ENCODE data around the gene HNRNPU. TPM values are rescaled to one million over a fixed set of nuclear protein-coding genes. Genes with fewer than 3 reads are reported as not detected.
"Not testable (repeated sequence)": the region's sequence is repeated elsewhere in the genome, so short reads cannot be mapped to it uniquely, and the experiment has no call there.

HNRNPU gene
- total RNA-seq, 1 donor from 2014 or later = 427 TPM

DNA sequence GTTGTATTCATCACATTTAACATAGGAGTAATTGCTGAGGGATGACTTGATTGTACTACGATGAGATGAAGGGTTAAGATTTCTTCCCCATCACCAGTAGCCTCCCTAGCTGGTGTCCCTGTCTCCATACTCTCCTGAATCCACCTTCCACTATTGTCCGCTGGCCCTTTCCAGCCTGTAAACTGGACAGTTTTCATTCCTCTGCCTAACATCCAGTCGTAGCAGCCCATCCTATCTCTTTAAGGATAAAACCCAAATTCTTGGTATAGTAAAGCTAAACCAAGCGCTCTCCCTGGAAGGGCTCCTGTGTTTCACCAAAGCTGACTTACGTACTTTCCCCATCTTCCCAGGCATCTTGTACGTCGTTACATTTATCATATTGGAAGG is 28.2 kb downstream of the HNRNPU start:
- H3K36me3 Mint-ChIP-seq (ENCODE audit: unreplicated experiment) = no peaks in the 10 kb centered on the region

DNA sequence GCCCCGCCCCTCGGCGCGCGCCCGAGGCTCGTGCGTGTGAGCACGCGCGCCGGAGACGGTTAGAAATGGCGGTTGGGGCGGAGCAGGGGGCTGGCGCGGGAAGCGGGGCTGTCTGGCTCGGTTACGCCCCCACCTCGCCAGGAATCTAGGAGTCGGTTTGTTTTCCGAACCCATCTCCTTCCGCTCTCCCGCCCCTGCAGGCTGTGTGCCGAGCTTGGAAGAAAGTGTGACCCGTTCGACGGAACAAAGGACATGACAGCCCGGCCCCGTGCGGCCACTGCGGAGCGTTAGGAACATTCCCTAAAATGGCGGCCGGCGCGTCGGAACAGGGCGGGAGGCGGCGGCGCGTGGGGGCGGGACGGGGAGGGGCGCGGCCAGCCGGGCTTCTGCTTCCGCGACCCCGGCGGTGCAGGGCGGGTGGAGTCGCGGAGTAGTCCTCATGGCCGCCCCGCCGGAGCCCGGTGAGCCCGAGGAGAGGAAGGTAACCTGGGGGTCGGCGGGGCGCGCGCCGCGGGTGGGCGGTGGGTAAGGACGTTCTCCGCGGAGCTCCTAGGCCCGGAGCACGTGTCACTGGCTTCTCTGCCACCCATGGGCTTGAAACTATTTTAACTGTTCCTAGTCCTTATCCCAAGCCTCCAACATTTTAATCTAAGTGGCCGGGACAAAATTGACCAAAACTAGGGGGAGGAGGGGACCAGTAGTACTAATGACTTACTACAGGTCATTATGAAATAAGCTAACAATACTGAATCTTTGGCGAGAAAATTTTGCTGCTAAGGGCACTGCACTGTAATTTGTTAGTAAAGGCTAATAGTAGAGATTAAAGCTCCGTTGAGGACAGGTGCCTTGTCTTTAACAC is 28.8 kb downstream of the HNRNPU start, which contains the start of gene COX20:
TSS of gene COX20 (plus strand) at position 383 of the 859 bp plus-strand sequence. CDS start at position 440, 57 bp downstream.
- peaks cover 19% of the 10 kb centered on the region for H3K4me1 Mint-ChIP-seq (ENCODE audit: low read depth, unreplicated experiment)
- peak within 1 kb of the TSS; percentile 98 for H3K4me3 Mint-ChIP-seq (ENCODE audit: unreplicated experiment)
- H3K27ac Mint-ChIP-seq (ENCODE audit: unreplicated experiment) = peak within 1 kb of the TSS; percentile 100
- peaks cover 13% of the 10 kb centered on the region for H3K27me3 Mint-ChIP-seq (ENCODE audit: unreplicated experiment)
- TF ChIP-seq, protein P1, sequence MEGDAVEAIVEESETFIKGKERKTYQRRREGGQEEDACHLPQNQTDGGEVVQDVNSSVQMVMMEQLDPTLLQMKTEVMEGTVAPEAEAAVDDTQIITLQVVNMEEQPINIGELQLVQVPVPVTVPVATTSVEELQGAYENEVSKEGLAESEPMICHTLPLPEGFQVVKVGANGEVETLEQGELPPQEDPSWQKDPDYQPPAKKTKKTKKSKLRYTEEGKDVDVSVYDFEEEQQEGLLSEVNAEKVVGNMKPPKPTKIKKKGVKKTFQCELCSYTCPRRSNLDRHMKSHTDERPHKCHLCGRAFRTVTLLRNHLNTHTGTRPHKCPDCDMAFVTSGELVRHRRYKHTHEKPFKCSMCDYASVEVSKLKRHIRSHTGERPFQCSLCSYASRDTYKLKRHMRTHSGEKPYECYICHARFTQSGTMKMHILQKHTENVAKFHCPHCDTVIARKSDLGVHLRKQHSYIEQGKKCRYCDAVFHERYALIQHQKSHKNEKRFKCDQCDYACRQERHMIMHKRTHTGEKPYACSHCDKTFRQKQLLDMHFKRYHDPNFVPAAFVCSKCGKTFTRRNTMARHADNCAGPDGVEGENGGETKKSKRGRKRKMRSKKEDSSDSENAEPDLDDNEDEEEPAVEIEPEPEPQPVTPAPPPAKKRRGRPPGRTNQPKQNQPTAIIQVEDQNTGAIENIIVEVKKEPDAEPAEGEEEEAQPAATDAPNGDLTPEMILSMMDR (IDR thresholded peaks at IDR 0.05; ENCODE audit: partially characterized antibody, unreplicated experiment) = no peak
- DNase-seq = peak; percentile 84
- H3K36me3 Mint-ChIP-seq (ENCODE audit: unreplicated experiment) = no peaks in the 10 kb centered on the region
- peaks cover 18% of the 10 kb centered on the region for H3K9me3 Mint-ChIP-seq (ENCODE audit: unreplicated experiment)

More for the DNA sequence above, 28.2 kb downstream of the HNRNPU start:
- Mint-ChIP-seq H3K27ac (ENCODE audit: unreplicated experiment) (peak overlapping the region; percentile 94), H3K9me3 (ENCODE audit: unreplicated experiment) (peaks cover 18% of the 10 kb centered on the region), H3K4me3 (ENCODE audit: unreplicated experiment) (peak overlapping the region; percentile 98), H3K27me3 (ENCODE audit: unreplicated experiment) (peaks cover 13% of the 10 kb centered on the region), H3K4me1 (ENCODE audit: low read depth, unreplicated experiment) (peaks cover 21% of the 10 kb centered on the region)
- no peak for DNase-seq
- TF ChIP-seq, protein P1 (IDR thresholded peaks at IDR 0.05; ENCODE audit: partially characterized antibody, unreplicated experiment) = no peak

- H3K9me3 Mint-ChIP-seq (ENCODE audit: unreplicated experiment) = peaks cover 18% of the 10 kb centered on the region
- H3K27ac Mint-ChIP-seq (ENCODE audit: unreplicated experiment) = peak overlapping the region; percentile 100
- peaks cover 18% of the 10 kb centered on the region for H3K4me1 Mint-ChIP-seq (ENCODE audit: low read depth, unreplicated experiment)
- TF ChIP-seq, protein P1 (IDR thresholded peaks at IDR 0.05; ENCODE audit: partially characterized antibody, unreplicated experiment) = no peak
- H3K4me3 Mint-ChIP-seq (ENCODE audit: unreplicated experiment) = peak overlapping the region; percentile 94
- peak; percentile 91 for DNase-seq
- H3K36me3 Mint-ChIP-seq (ENCODE audit: unreplicated experiment) = no peaks in the 10 kb centered on the region
- H3K27me3 Mint-ChIP-seq (ENCODE audit: unreplicated experiment) = peaks cover 13% of the 10 kb centered on the region
These were observed 29.6 kb downstream of the HNRNPU start for GRCh38 chr1:244834543-244835275.

DNA sequence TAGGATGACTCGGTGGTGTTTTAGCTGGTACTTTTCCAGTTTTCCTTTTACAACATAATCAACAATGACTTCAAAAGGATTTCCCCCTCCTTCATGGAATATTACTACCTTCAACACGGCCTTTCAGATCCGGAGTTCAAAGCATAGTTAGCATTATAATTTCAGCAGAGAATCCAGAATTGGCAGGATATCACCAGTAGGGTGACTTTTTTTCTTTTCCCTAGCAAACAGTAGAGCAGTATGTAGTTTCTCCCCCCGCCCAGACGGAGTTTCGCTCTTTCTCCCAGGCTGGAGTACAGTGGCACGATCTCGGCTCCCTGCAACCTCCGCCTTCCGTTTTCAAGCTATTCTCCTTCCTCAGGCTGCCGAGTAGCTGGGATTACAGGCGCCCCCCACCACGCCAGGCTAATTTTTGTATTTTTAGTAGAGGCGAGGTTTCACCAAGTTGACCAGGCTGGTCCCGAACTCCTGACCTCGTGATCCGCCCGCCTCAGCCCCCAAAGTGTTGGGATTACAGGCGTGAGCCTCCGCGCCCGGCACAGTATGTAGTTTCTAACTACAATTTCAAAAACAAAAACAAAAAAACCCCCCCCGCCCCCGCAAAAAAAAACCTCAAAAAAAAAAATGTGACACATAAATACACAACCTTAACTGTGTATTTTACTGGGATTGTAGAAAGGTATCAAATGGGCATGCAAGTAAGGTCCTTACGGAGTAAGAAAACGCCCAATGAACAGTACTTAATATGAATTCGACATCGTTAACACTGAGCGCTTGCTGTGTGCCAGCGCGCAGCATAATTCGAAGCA is 30.4 kb downstream of the HNRNPU start:
- DNase-seq = peak; percentile 58
- Mint-ChIP-seq H3K4me3 (ENCODE audit: unreplicated experiment) (peak overlapping the region; percentile 94), H3K9me3 (ENCODE audit: unreplicated experiment) (peaks cover 18% of the 10 kb centered on the region), H3K27ac (ENCODE audit: unreplicated experiment) (peak overlapping the region; percentile 100), H3K27me3 (ENCODE audit: unreplicated experiment) (peaks cover 13% of the 10 kb centered on the region), H3K4me1 (ENCODE audit: low read depth, unreplicated experiment) (peaks cover 16% of the 10 kb centered on the region), H3K36me3 (ENCODE audit: unreplicated experiment) (no peaks in the 10 kb centered on the region)
- TF ChIP-seq, protein P1 (IDR thresholded peaks at IDR 0.05; ENCODE audit: partially characterized antibody, unreplicated experiment) = peak; percentile 32

GRCh38 chr1:244833260-244833659 is 31.1 kb downstream of the HNRNPU start:
- H3K27me3 Mint-ChIP-seq (ENCODE audit: unreplicated experiment) = peaks cover 13% of the 10 kb centered on the region
- not testable (repeated sequence) for H3K27ac Mint-ChIP-seq (ENCODE audit: unreplicated experiment); DNase-seq; H3K36me3 Mint-ChIP-seq (ENCODE audit: unreplicated experiment); H3K4me3 Mint-ChIP-seq (ENCODE audit: unreplicated experiment)
- H3K9me3 Mint-ChIP-seq (ENCODE audit: unreplicated experiment) = peaks cover 16% of the 10 kb centered on the region
- peaks cover 11% of the 10 kb centered on the region for H3K4me1 Mint-ChIP-seq (ENCODE audit: low read depth, unreplicated experiment)
